KOPT-K1 (cell line): ENCODE results near the gene ENG.

ENCODE experiments used
- H3K27ac ChIP-seq: fragments of 200-600 bp; sonication (generic); 2 replicates; pipeline ENCODE4 v1.5.1; 2016; ENCODE audit warnings: antibody characterized with exemption, mild to moderate bottlenecking, low read depth, low read length; ENCODE audit not compliant: poor library complexity, severe bottlenecking
- H3K36me3 ChIP-seq: fragments of 200-600 bp; sonication (generic); 2 replicates; pipeline ENCODE4 v1.5.1; 2017; ENCODE audit warnings: antibody characterized with exemption, mild to moderate bottlenecking, low read length, moderate library complexity; ENCODE audit not compliant: insufficient read depth
- H3K9me3 ChIP-seq: fragments of 200-600 bp; sonication (generic); 2 replicates; pipeline ENCODE4 v1.5.1; 2017; ENCODE audit warnings: antibody characterized with exemption, low read length, mild to moderate bottlenecking; ENCODE audit not compliant: insufficient read depth, poor library complexity, severe bottlenecking

The ENG gene

GRCh38 chr9:127808347-127809001 lies 46.0 kb downstream of the ENG start:
- no peak overlapping the region for H3K27ac ChIP-seq
- H3K9me3 ChIP-seq: no peaks in the 10 kb centered on the region
- peaks cover 84% of the 10 kb centered on the region for H3K36me3 ChIP-seq

- no peak overlapping the region for H3K27ac ChIP-seq
- peaks cover 68% of the 10 kb centered on the region for H3K36me3 ChIP-seq
Observed at GRCh38 chr9:127806871-127807270, 47.6 kb downstream of the ENG start.

GRCh38 chr9:127805620-127806019 lies 48.8 kb downstream of the ENG start:
- H3K36me3 ChIP-seq: peaks cover 60% of the 10 kb centered on the region
- H3K27ac ChIP-seq: no peak overlapping the region
- no peaks in the 10 kb centered on the region for H3K9me3 ChIP-seq

More at GRCh38 chr9:127806871-127807270, 47.6 kb downstream of the ENG start:
- H3K9me3 ChIP-seq: no peaks in the 10 kb centered on the region

- Histone ChIP-seq H3K27ac (peak overlapping the region; percentile 92), H3K36me3 (peaks cover 44% of the 10 kb centered on the region), H3K9me3 (no peaks in the 10 kb centered on the region)
Observed at GRCh38 chr9:127803507-127804352, 50.7 kb downstream of the ENG start.

GRCh38 chr9:127802576-127803443 lies 51.6 kb downstream of the ENG start, which contains the start of gene FPGS:
Gene FPGS (plus strand): TSS chr9:127802882. CDS start chr9:127802925, 43 bp downstream.
- Histone ChIP-seq H3K36me3 (peaks cover 34% of the 10 kb centered on the region), H3K27ac (peak within 1 kb of the TSS; percentile 92), H3K9me3 (no peaks in the 10 kb centered on the region)

GRCh38 chr9:127801955-127802575 lies 52.4 kb downstream of the ENG start:
- H3K36me3 ChIP-seq: peaks cover 27% of the 10 kb centered on the region
- H3K27ac ChIP-seq: peak overlapping the region; percentile 92
- no peaks in the 10 kb centered on the region for H3K9me3 ChIP-seq

- Histone ChIP-seq H3K9me3 (no peaks in the 10 kb centered on the region), H3K36me3 (peaks cover 31% of the 10 kb centered on the region), H3K27ac (peak overlapping the region; percentile 89)
Observed at GRCh38 chr9:127796852-127797370, 57.5 kb downstream of the ENG start.

- H3K27ac ChIP-seq: peak overlapping the region; percentile 89
- H3K36me3 ChIP-seq: peaks cover 37% of the 10 kb centered on the region
- H3K9me3 ChIP-seq: no peaks in the 10 kb centered on the region
Observed at GRCh38 chr9:127796225-127796813, 58.1 kb downstream of the ENG start.

- Histone ChIP-seq H3K9me3 (no peaks in the 10 kb centered on the region), H3K27ac (peak overlapping the region; percentile 25), H3K36me3 (peaks cover 58% of the 10 kb centered on the region)
Observed at GRCh38 chr9:127794001-127794791, 60.3 kb downstream of the ENG start.

GRCh38 chr9:127793093-127793708 lies 61.3 kb downstream of the ENG start:
- Histone ChIP-seq H3K9me3 (no peaks in the 10 kb centered on the region), H3K27ac (no peak overlapping the region), H3K36me3 (peaks cover 68% of the 10 kb centered on the region)

GRCh38 chr9:127792417-127793031 lies 61.9 kb downstream of the ENG start:
- Histone ChIP-seq H3K36me3 (peaks cover 75% of the 10 kb centered on the region), H3K9me3 (no peaks in the 10 kb centered on the region), H3K27ac (no peak overlapping the region)

GRCh38 chr9:127791085-127791484 lies 63.4 kb downstream of the ENG start:
- H3K36me3 ChIP-seq: peaks cover 86% of the 10 kb centered on the region
- H3K9me3 ChIP-seq: no peaks in the 10 kb centered on the region
- no peak overlapping the region for H3K27ac ChIP-seq
